HEK293 (cell line): ENCODE data around the gene GATA2.

Experiments used
- CTCF ChIA-PET: fragments of 350-600 bp; formaldehyde crosslinking; extraction: SDS; loops from one replicate; lab custom pipeline; 2021; ENCODE audit warnings: antibody characterized with exemption; lab: Yijun Ruan, JAX
- POLR2A ChIA-PET: fragments of 300-600 bp; formaldehyde crosslinking; extraction: SDS; loops from one replicate; lab custom pipeline; 2020; ENCODE audit warnings: antibody characterized with exemption, inconsistent platforms; lab: Yijun Ruan, JAX
- H3K27ac ChIP-seq: fragments of 200-500 bp; sonication (Bioruptor generic); 2 replicates; pipeline ENCODE4 v1.5.1; 2014; ENCODE audit warnings: low read depth, low read length, control low read depth, inconsistent platforms; ENCODE audit errors: extremely low read depth
- H3K36me3 ChIP-seq, 2 experiments: fragments of 200-500 bp in 1 of 2; sonication (Bioruptor generic) in 1 of 2; 1 replicate in 1 of 2; 2 replicates in 1 of 2; pipeline ENCODE4 v1.5.1; 2014 to 2017; ENCODE audit warnings: inconsistent platforms in 2 of 2, low read length in 2 of 2; ENCODE audit not compliant: control insufficient read depth in 2 of 2, insufficient read depth in 1 of 2
- H3K4me1 ChIP-seq: fragments of 200-500 bp; sonication (Bioruptor generic); 2 replicates; pipeline ENCODE4 v1.5.1; 2014; ENCODE audit warnings: mild to moderate bottlenecking, low read length, inconsistent platforms; ENCODE audit not compliant: control insufficient read depth, insufficient read depth
- H3K4me3 ChIP-seq: 2 replicates; pipeline ENCODE4 v1.5.1; 2011; ENCODE audit warnings: low read depth, mild to moderate bottlenecking, control low read depth, low read length, moderate library complexity
- H3K9me3 ChIP-seq: fragments of 200-500 bp; sonication (Bioruptor generic); 2 replicates; pipeline ENCODE4 v1.5.1; 2014; ENCODE audit warnings: low read depth, low read length, inconsistent platforms; ENCODE audit not compliant: control insufficient read depth, insufficient read depth
- ATF2 ChIP-seq: fragments of 450-650 bp; formaldehyde crosslinking; IDR thresholded peaks from 2 replicates; pipeline ENCODE4 v1.5.1; 2016; ENCODE audit warnings: missing biosample characterization, missing genetic modification characterization, low read depth
- OSR2 ChIP-seq: fragments of 450-650 bp; formaldehyde crosslinking; IDR thresholded peaks from 2 replicates; pipeline ENCODE4 v1.5.1; 2016; ENCODE audit warnings: missing biosample characterization, missing genetic modification characterization
- RBAK ChIP-seq: fragments of 450-650 bp; formaldehyde crosslinking; IDR thresholded peaks from 2 replicates; pipeline ENCODE4 v1.5.1; 2016; ENCODE audit warnings: missing biosample characterization, missing genetic modification characterization
- TSHZ1 ChIP-seq: fragments of 450-650 bp; formaldehyde crosslinking; IDR thresholded peaks from 2 replicates; pipeline ENCODE4 v1.5.1; 2016; ENCODE audit warnings: missing biosample characterization, missing genetic modification characterization, borderline replicate concordance
- ZFP69B ChIP-seq: fragments of 450-650 bp; formaldehyde crosslinking; IDR thresholded peaks from 2 replicates; pipeline ENCODE4 v1.5.1; 2016; ENCODE audit warnings: missing biosample characterization, missing genetic modification characterization
- ZNF148 ChIP-seq: fragments of 450-650 bp; formaldehyde crosslinking; IDR thresholded peaks from 2 replicates; pipeline ENCODE4 v1.5.0; 2017; ENCODE audit warnings: missing biosample characterization, missing genetic modification characterization, borderline replicate concordance
- ZNF426 ChIP-seq: fragments of 450-650 bp; formaldehyde crosslinking; IDR thresholded peaks from 2 replicates; pipeline ENCODE4 v1.5.1; 2017; ENCODE audit warnings: missing biosample characterization, missing genetic modification characterization, mild to moderate bottlenecking, inconsistent platforms, moderate library complexity
- ZNF449 ChIP-seq: fragments of 450-650 bp; formaldehyde crosslinking; IDR thresholded peaks from 2 replicates; pipeline ENCODE4 v1.5.1; 2017; ENCODE audit warnings: missing biosample characterization, mild to moderate bottlenecking, missing genetic modification characterization, moderate library complexity
- ZNF529 ChIP-seq: fragments of 450-650 bp; formaldehyde crosslinking; IDR thresholded peaks from 2 replicates; pipeline ENCODE4 v1.5.1; 2017; ENCODE audit warnings: missing genetic modification characterization, missing biosample characterization; ENCODE audit not compliant: insufficient replicate concordance
- ZNF660 ChIP-seq: fragments of 450-650 bp; IDR thresholded peaks from 2 replicates; pipeline ENCODE4 v1.5.1; 2018; ENCODE audit warnings: missing biosample characterization, mild to moderate bottlenecking, missing genetic modification characterization
- ZSCAN16 ChIP-seq: fragments of 450-650 bp; formaldehyde crosslinking; IDR thresholded peaks from 2 replicates; pipeline ENCODE4 v1.5.1; 2016; ENCODE audit warnings: missing biosample characterization, missing genetic modification characterization

Gene GATA2

GRCh38 chr3:128480278-128480677 is 12.7 kb downstream of the GATA2 start:
- Histone ChIP-seq H3K27ac (no peak overlapping the region), H3K4me1 (no peaks in the 10 kb centered on the region), H3K36me3 (peaks cover 0 to 66% of the 10 kb centered on the region in 2 experiments; a peak in 1 of 3 replicates), H3K4me3 (no peak overlapping the region), H3K9me3 (no peaks in the 10 kb centered on the region)
- CTCF ChIA-PET: no interaction called here
- POLR2A ChIA-PET: no interaction called here
- TF ChIP-seq RBAK (tag by site-specific recombination): no peak
- TF ChIP-seq ZNF426 (tag by site-specific recombination): no peak

- TF ChIP-seq ZSCAN16 (tag by site-specific recombination) (no peak), TSHZ1 (no peak), ZNF660 (tag by site-specific recombination) (no peak), ZNF449 (tag by site-specific recombination) (no peak), ZNF529 (no peak), ZFP69B (tag by site-specific recombination) (no peak), ATF2 (no peak), ZNF148 (tag by site-specific recombination) (no peak), OSR2 (tag by site-specific recombination) (no peak)
- Histone ChIP-seq H3K9me3 (no peaks in the 10 kb centered on the region), H3K36me3 (peaks cover 0 to 59% of the 10 kb centered on the region in 2 experiments; a peak in 1 of 3 replicates), H3K27ac (no peak overlapping the region), H3K4me1 (no peaks in the 10 kb centered on the region), H3K4me3 (no peak overlapping the region)
- POLR2A ChIA-PET: no interaction called here
- CTCF ChIA-PET: no interaction called here
Measured at GRCh38 chr3:128479558-128480086, 13.4 kb downstream of the GATA2 start.
